Loucy (cell line): Measurements from ENCODE around the gene SMCO3.

Source experiments
- H2AFZ ChIP-seq: fragments of 200-600 bp; sonication (generic); 2 replicates; pipeline ENCODE4 v1.6.0; 2016; ENCODE audit warnings: antibody characterized with exemption, mild to moderate bottlenecking, low read length, moderate library complexity
- H3F3A ChIP-seq: fragments of 200-600 bp; 2 replicates; pipeline ENCODE4 v1.6.0; 2016; ENCODE audit warnings: antibody characterized with exemption, low read depth, mild to moderate bottlenecking
- H3K27me3 ChIP-seq: fragments of 200-600 bp; sonication (generic); 2 replicates; pipeline ENCODE4 v1.6.1; 2014; ENCODE audit warnings: low read length, mild to moderate bottlenecking; ENCODE audit not compliant: insufficient read depth, poor library complexity, severe bottlenecking
- H3K36me3 ChIP-seq: fragments of 200-600 bp; sonication (generic); 2 replicates; pipeline ENCODE4 v1.6.1; 2016; ENCODE audit warnings: low read length; ENCODE audit not compliant: insufficient read depth
- H3K4me1 ChIP-seq: fragments of 200-600 bp; sonication (generic); 2 replicates; pipeline ENCODE4 v1.5.1; 2014; ENCODE audit warnings: low read length, mild to moderate bottlenecking; ENCODE audit not compliant: insufficient read depth, poor library complexity, severe bottlenecking
- H3K4me2 ChIP-seq: fragments of 200-600 bp; sonication (generic); 2 replicates; pipeline ENCODE4 v1.6.0; 2014; ENCODE audit warnings: antibody characterized with exemption, low read length, low read depth, mild to moderate bottlenecking; ENCODE audit not compliant: poor library complexity, severe bottlenecking
- H3K4me3 ChIP-seq: fragments of 200-600 bp; sonication (generic); 2 replicates; pipeline ENCODE4 v1.5.1; 2014; ENCODE audit warnings: low read length, mild to moderate bottlenecking, mixed read lengths; ENCODE audit not compliant: poor library complexity, severe bottlenecking
- H3K79me2 ChIP-seq: fragments of 200-600 bp; sonication (generic); 2 replicates; pipeline ENCODE4 v1.6.1; 2014; ENCODE audit warnings: low read length; ENCODE audit not compliant: insufficient read depth
- H3K9ac ChIP-seq: fragments of 200-600 bp; sonication (generic); 2 replicates; pipeline ENCODE4 v1.6.0; 2014; ENCODE audit warnings: mild to moderate bottlenecking, low read depth, low read length, moderate library complexity; ENCODE audit not compliant: poor library complexity, severe bottlenecking
- H3K9me2 ChIP-seq: fragments of 200-600 bp; sonication (generic); replicated peaks from 2 replicates; pipeline ENCODE4 v1.6.1; 2016; ENCODE audit warnings: low read depth, low read length, mixed read lengths
- H3K9me3 ChIP-seq: fragments of 200-600 bp; sonication (generic); 2 replicates; pipeline ENCODE4 v1.6.1; 2014; ENCODE audit warnings: mild to moderate bottlenecking, antibody characterized with exemption, low read length, low read depth; ENCODE audit not compliant: insufficient read depth
- H4K20me1 ChIP-seq: fragments of 200-600 bp; sonication (generic); 2 replicates; pipeline ENCODE4 v1.6.0; 2014; ENCODE audit warnings: antibody characterized with exemption, low read length, mild to moderate bottlenecking; ENCODE audit not compliant: insufficient read depth, poor library complexity, severe bottlenecking
- CTCF ChIP-seq: fragments of 200-600 bp; sonication (generic); conservative IDR thresholded peaks from 2 replicates; pipeline ENCODE4 v1.5.1; 2014; ENCODE audit warnings: mild to moderate bottlenecking, antibody characterized with exemption, low read length
- EZH2phosphoT487 ChIP-seq: fragments of 200-600 bp; IDR thresholded peaks from 2 replicates; pipeline ENCODE4 v1.6.1; 2018; ENCODE audit warnings: antibody characterized with exemption, mild to moderate bottlenecking, moderate library complexity, borderline replicate concordance

Gene SMCO3

GRCh38 chr12:14810953-14811483, 3.0 kb downstream of the SMCO3 start:
- H3K36me3 ChIP-seq = no peaks in the 10 kb centered on the region
- no peaks in the 10 kb centered on the region for H4K20me1 ChIP-seq
- H3F3A ChIP-seq = no peaks in the 10 kb centered on the region
- no peaks in the 10 kb centered on the region for H3K79me2 ChIP-seq
- H2AFZ ChIP-seq = peak overlapping the region; percentile 22; the same call in 1 of the 2 replicates
- H3K27me3 ChIP-seq = no peaks in the 10 kb centered on the region
- TF ChIP-seq EZH2phosphoT487 = no peak
- peak; percentile 58 for TF ChIP-seq CTCF
- no peak overlapping the region for H3K4me2 ChIP-seq
- no peak overlapping the region for H3K9ac ChIP-seq
- H3K9me2 ChIP-seq = no peaks in the 10 kb centered on the region
- H3K4me3 ChIP-seq = no peak overlapping the region
- H3K9me3 ChIP-seq = no peaks in the 10 kb centered on the region
- H3K4me1 ChIP-seq = no peaks in the 10 kb centered on the region

GRCh38 chr12:14810167-14810952, 3.6 kb downstream of the SMCO3 start:
- TF ChIP-seq CTCF = no peak
- TF ChIP-seq EZH2phosphoT487 = no peak
- no peak overlapping the region for H3K9ac ChIP-seq

GRCh38 chr12:14803830-14804160, 10.2 kb downstream of the SMCO3 start:
- Histone ChIP-seq H3K4me2 (peak overlapping the region; percentile 95), H3K9me2 (no peaks in the 10 kb centered on the region), H3F3A (no peaks in the 10 kb centered on the region), H3K9ac (peak overlapping the region; percentile 92), H2AFZ (peak overlapping the region; percentile 89), H3K27me3 (no peaks in the 10 kb centered on the region), H3K4me1 (peaks cover 39% of the 10 kb centered on the region), H3K36me3 (peaks cover 10% of the 10 kb centered on the region; the same call in 1 of the 2 replicates), H4K20me1 (peaks cover 38% of the 10 kb centered on the region), H3K4me3 (peak overlapping the region; percentile 77), H3K79me2 (peaks cover 56% of the 10 kb centered on the region), H3K9me3 (no peaks in the 10 kb centered on the region)
- TF ChIP-seq CTCF = no peak
- TF ChIP-seq EZH2phosphoT487 = no peak

More at GRCh38 chr12:14810167-14810952, 3.6 kb downstream of the SMCO3 start:
- Histone ChIP-seq H3K36me3 (no peaks in the 10 kb centered on the region), H3K4me2 (no peak overlapping the region), H3K4me3 (no peak overlapping the region), H3K27me3 (no peaks in the 10 kb centered on the region), H2AFZ (peak overlapping the region; percentile 22; the same call in 1 of the 2 replicates), H4K20me1 (no peaks in the 10 kb centered on the region), H3F3A (no peaks in the 10 kb centered on the region), H3K79me2 (no peaks in the 10 kb centered on the region), H3K9me2 (no peaks in the 10 kb centered on the region), H3K9me3 (no peaks in the 10 kb centered on the region), H3K4me1 (no peaks in the 10 kb centered on the region)
